IPS-NIHi7 (cell line): Measurements from ENCODE around the gene POLR2C.

Experiments used
- DNase-seq: peaks from one replicate; pipeline ENCODE4 v3.0.0; 2012; ENCODE audit warnings: mixed read lengths; ENCODE audit errors: extremely low spot score

Gene POLR2C

GRCh38 chr16:57519796-57520360 lies 57.4 kb downstream of the POLR2C start:
- peak; percentile 91 for DNase-seq
